MCF 10A (cell line): ENCODE measurements around the gene ARHGAP18. TPM values are rescaled to one million over a fixed set of nuclear protein-coding genes. Genes with fewer than 3 reads are reported as not detected.

Experiments
- BruUV-seq: library from RNA; stranded (reverse); fragments of 400-500 nt; replicated peaks from 2 replicates; lab custom pipeline; 2021; lab: Mats Ljungman, UMichigan
- CTCF ChIA-PET: fragments of 300-600 bp; sonication (Branson Sonifier 250); formaldehyde crosslinking; extraction: SDS; loops from one replicate; lab custom pipeline; 2021; ENCODE audit warnings: antibody characterized with exemption, inconsistent platforms; lab: Yijun Ruan, JAX
- POLR2A ChIA-PET: fragments of 300-600, 350-650 bp; sonication (Branson Sonifier 250); formaldehyde crosslinking; extraction: SDS; loops from one replicate; lab custom pipeline; 2020; ENCODE audit warnings: antibody characterized with exemption, inconsistent platforms; lab: Yijun Ruan, JAX
- DNase-seq: peaks from one replicate; pipeline ENCODE4 v3.0.0-alpha.2; 2018; ENCODE audit not compliant: unreplicated experiment
- H3K27ac Mint-ChIP-seq: one replicate; pipeline ENCODE4 v1.8.0; 2022; ENCODE audit warnings: mild to moderate bottlenecking, low read depth, mixed read lengths; ENCODE audit not compliant: unreplicated experiment
- H3K27me3 Mint-ChIP-seq: one replicate; pipeline ENCODE4 v1.8.0; 2022; ENCODE audit warnings: mixed read lengths; ENCODE audit not compliant: insufficient read depth, unreplicated experiment
- H3K36me3 Mint-ChIP-seq: one replicate; pipeline ENCODE4 v1.8.0; 2022; ENCODE audit warnings: mild to moderate bottlenecking, moderate library complexity, mixed read lengths; ENCODE audit not compliant: insufficient read depth, unreplicated experiment
- H3K4me1 Mint-ChIP-seq: one replicate; pipeline ENCODE4 v1.8.0; 2022; ENCODE audit warnings: mixed read lengths; ENCODE audit not compliant: insufficient read depth, unreplicated experiment
- H3K4me3 Mint-ChIP-seq: one replicate; pipeline ENCODE4 v1.8.0; 2022; ENCODE audit warnings: mild to moderate bottlenecking, moderate library complexity, mixed read lengths; ENCODE audit not compliant: unreplicated experiment
- H3K9me3 Mint-ChIP-seq: one replicate; pipeline ENCODE4 v1.8.0; 2022; ENCODE audit warnings: mixed read lengths; ENCODE audit not compliant: unreplicated experiment
- CTCF ChIP-seq: fragments of 200-600 bp; IDR thresholded peaks from one replicate; pipeline ENCODE4 v1.8.0; 2022; ENCODE audit warnings: antibody characterized with exemption, mild to moderate bottlenecking; ENCODE audit not compliant: unreplicated experiment
- intact Hi-C: fragments of 100-400 bp; cut with micrococcal nuclease; formaldehyde crosslinking; loops from 2 replicates; pipeline ENCODE4 v1.14.1; 2022
- total RNA-seq: library from RNA; stranded (reverse); gene quantifications from 2 replicates; pipeline ENCODE4 v1.2.3, GENCODE V29; 2022

ARHGAP18 gene
- total RNA-seq, 1 experiment from 2014 or later: 22.9 TPM

DNA sequence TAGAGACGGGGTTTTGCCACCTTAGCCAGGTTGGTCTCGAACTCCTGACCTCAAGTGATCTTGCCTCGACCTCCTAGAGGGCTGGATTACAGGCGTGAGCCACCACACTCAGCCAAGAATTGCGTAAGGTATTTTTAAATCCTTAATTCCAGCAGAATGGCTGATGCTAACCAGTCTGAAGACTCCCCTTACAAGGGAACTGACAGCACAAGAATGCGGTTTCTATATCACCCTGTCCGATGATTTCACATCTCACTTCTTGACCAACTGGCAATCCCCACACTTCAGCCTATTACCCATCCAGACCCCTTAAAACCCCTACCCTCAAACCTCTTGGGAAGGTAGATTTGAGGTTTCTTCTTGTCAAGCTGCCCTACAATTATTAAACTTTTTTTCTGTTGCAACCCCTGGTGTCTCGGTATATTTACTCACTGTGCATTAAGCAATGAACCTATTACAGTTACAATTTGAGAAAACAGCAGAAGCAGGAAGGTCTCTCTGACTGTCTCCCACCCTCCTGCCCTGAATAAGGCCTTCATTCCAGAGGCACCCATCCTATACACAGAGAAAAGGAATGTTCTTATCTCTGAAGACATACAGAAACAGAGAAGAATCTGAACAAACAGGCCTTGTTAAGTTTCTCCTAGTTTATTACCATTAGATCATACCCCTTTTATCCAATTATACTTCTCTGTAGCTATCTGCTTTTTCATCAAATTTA is 164.9 kb downstream of the ARHGAP18 start:
- H3K4me3 Mint-ChIP-seq: no peak overlapping the region
- H3K4me1 Mint-ChIP-seq: no peaks in the 10 kb centered on the region
- no peaks in the 10 kb centered on the region for H3K27me3 Mint-ChIP-seq
- no peak for TF ChIP-seq CTCF
- POLR2A ChIA-PET: no interaction called here
- no peaks in the 10 kb centered on the region for H3K9me3 Mint-ChIP-seq
- CTCF ChIA-PET: interaction anchor here (0.6 to 0.7 kb wide), 2 partner anchors 39 to 194 kb away, joined by 3 to 4 read pairs; no protein-coding TSS in a partner anchor
- no peak overlapping the region for H3K27ac Mint-ChIP-seq
- DNase-seq: no peak
- no peaks in the 10 kb centered on the region for H3K36me3 Mint-ChIP-seq
- BruUV-seq: no TSS peak
- intact Hi-C loops: no loop called here

GRCh38 chr6:129543981-129544380 is 166.0 kb downstream of the ARHGAP18 start:
- Mint-ChIP-seq H3K4me1 (no peaks in the 10 kb centered on the region), H3K36me3 (peaks cover 6% of the 10 kb centered on the region), H3K4me3 (no peak overlapping the region), H3K9me3 (no peaks in the 10 kb centered on the region), H3K27me3 (no peaks in the 10 kb centered on the region), H3K27ac (no peak overlapping the region)
- no peak for DNase-seq
- no TSS peak for BruUV-seq
- intact Hi-C loops: no loop called here
- ChIA-PET POLR2A (no interaction called here), CTCF (interaction anchor here (0.6 kb wide), 1 partner anchor 43 kb away, joined by 3 read pairs; no protein-coding TSS in a partner anchor)
- no peak for TF ChIP-seq CTCF

- BruUV-seq: no TSS peak
- no peak for TF ChIP-seq CTCF
- H3K36me3 Mint-ChIP-seq: peaks cover 6% of the 10 kb centered on the region
- H3K27ac Mint-ChIP-seq: no peak overlapping the region
- ChIA-PET POLR2A (no interaction called here), CTCF (interaction anchor here (0.6 kb wide), 1 partner anchor 1407 kb away, joined by 3 read pairs; no protein-coding TSS in a partner anchor)
- intact Hi-C loops: no loop called here
- DNase-seq: no peak
- no peaks in the 10 kb centered on the region for H3K9me3 Mint-ChIP-seq
- no peaks in the 10 kb centered on the region for H3K27me3 Mint-ChIP-seq
- H3K4me1 Mint-ChIP-seq: no peaks in the 10 kb centered on the region
- H3K4me3 Mint-ChIP-seq: no peak overlapping the region
These were observed 167.3 kb downstream of the ARHGAP18 start for GRCh38 chr6:129542705-129543104.

DNA sequence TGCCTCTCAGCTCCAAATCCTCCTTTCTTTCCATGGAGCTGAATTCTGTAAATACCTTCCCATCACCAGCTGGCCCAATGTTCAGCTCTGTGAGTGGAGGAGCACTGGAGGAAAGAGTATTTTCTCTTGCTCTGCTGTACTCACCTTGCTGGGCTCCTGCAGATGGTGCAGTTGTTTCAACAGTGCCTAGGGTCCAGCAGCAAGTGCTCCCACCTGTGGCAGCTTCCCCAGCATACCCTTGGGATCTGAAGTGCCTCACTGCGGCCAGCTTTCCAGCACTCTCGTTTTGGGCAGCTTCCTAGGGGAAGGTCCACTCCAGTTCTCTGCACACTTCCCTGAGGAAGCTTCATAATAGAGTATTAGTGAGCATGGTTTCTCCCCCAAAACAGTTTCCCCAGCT is 170.9 kb downstream of the ARHGAP18 start:
- Mint-ChIP-seq H3K4me1 (no peaks in the 10 kb centered on the region), H3K9me3 (peaks cover 8% of the 10 kb centered on the region), H3K27me3 (no peaks in the 10 kb centered on the region), H3K27ac (no peak overlapping the region), H3K4me3 (no peak overlapping the region), H3K36me3 (peaks cover 12% of the 10 kb centered on the region)
- DNase-seq: no peak
- intact Hi-C loops: no loop called here
- TF ChIP-seq CTCF: no peak
- BruUV-seq: no TSS peak
- POLR2A ChIA-PET: no interaction called here
- CTCF ChIA-PET: interaction anchor here (0.7 to 1.0 kb wide), 2 partner anchors 38 to 39 kb away, joined by 3 read pairs; no protein-coding TSS in a partner anchor
